Skeletal muscle cell (primary cell): ENCODE measurements around the gene HK3.
"Not testable (repeated sequence)": the region's sequence is repeated elsewhere in the genome, so short reads cannot be mapped to it uniquely, and the experiment has no call there.

ENCODE experiments used
- DNase-seq: peaks from one replicate; pipeline ENCODE4 v3.0.0-alpha.2; 2010; ENCODE audit warnings: low read depth
- H3K4me3 ChIP-seq: 2 replicates; pipeline ENCODE4 v1.5.1; 2011; ENCODE audit warnings: low read depth, mild to moderate bottlenecking, control low read depth, low read length, moderate library complexity

The HK3 gene

GRCh38 chr5:176873541-176874172 lies 25.5 kb downstream of the HK3 start:
- no peak overlapping the region for H3K4me3 ChIP-seq
- DNase-seq: no peak

- not testable (repeated sequence) for H3K4me3 ChIP-seq, DNase-seq
Observed at GRCh38 chr5:176873011-176873410, 26.1 kb downstream of the HK3 start.

GRCh38 chr5:176872586-176872985 lies 26.6 kb downstream of the HK3 start:
- DNase-seq, H3K4me3 ChIP-seq: not testable (repeated sequence)

GRCh38 chr5:176870644-176871043 lies 28.5 kb downstream of the HK3 start:
- not testable (repeated sequence) for H3K4me3 ChIP-seq, DNase-seq

- DNase-seq: no peak
- no peak overlapping the region for H3K4me3 ChIP-seq
Observed at GRCh38 chr5:176870110-176870591, 29.0 kb downstream of the HK3 start.

GRCh38 chr5:176869501-176870109 lies 29.5 kb downstream of the HK3 start:
- H3K4me3 ChIP-seq: no peak overlapping the region
- DNase-seq: no peak

GRCh38 chr5:176868731-176869130 lies 30.4 kb downstream of the HK3 start:
- no peak for DNase-seq
- no peak overlapping the region for H3K4me3 ChIP-seq

- no peak for DNase-seq
- no peak overlapping the region for H3K4me3 ChIP-seq
Observed at GRCh38 chr5:176868126-176868525, 31.0 kb downstream of the HK3 start.

- no peak for DNase-seq
- H3K4me3 ChIP-seq: no peak overlapping the region
Observed at GRCh38 chr5:176866707-176867310, 32.3 kb downstream of the HK3 start.

GRCh38 chr5:176865964-176866363 lies 33.2 kb downstream of the HK3 start:
- H3K4me3 ChIP-seq: no peak overlapping the region
- DNase-seq: no peak

GRCh38 chr5:176864755-176865154 lies 34.4 kb downstream of the HK3 start:
- no peak overlapping the region for H3K4me3 ChIP-seq
- DNase-seq: no peak

GRCh38 chr5:176863765-176864098 lies 35.4 kb downstream of the HK3 start:
- DNase-seq: no peak
- H3K4me3 ChIP-seq: no peak overlapping the region

GRCh38 chr5:176863041-176863764 lies 35.9 kb downstream of the HK3 start:
- no peak for DNase-seq

GRCh38 chr5:176862330-176862995 lies 36.7 kb downstream of the HK3 start:
- no peak overlapping the region for H3K4me3 ChIP-seq

More at GRCh38 chr5:176863041-176863764, 35.9 kb downstream of the HK3 start:
- H3K4me3 ChIP-seq: no peak overlapping the region

GRCh38 chr5:176861276-176861675 lies 37.9 kb downstream of the HK3 start:
- no peak for DNase-seq
- H3K4me3 ChIP-seq: no peak overlapping the region

More at GRCh38 chr5:176862330-176862995, 36.7 kb downstream of the HK3 start:
- no peak for DNase-seq

- DNase-seq: no peak
- no peak overlapping the region for H3K4me3 ChIP-seq
Observed at GRCh38 chr5:176860381-176860780, 38.8 kb downstream of the HK3 start.

- no peak for DNase-seq
- no peak overlapping the region for H3K4me3 ChIP-seq
Observed at GRCh38 chr5:176859916-176860315, 39.2 kb downstream of the HK3 start.

GRCh38 chr5:176857894-176858273 lies 41.3 kb downstream of the HK3 start:
- no peak overlapping the region for H3K4me3 ChIP-seq
- no peak for DNase-seq

GRCh38 chr5:176857216-176857893 lies 41.8 kb downstream of the HK3 start:
- H3K4me3 ChIP-seq: no peak overlapping the region
- no peak for DNase-seq
